Measurements from ENCODE around the gene PRSS50. TPM values are rescaled to one million over a fixed set of nuclear protein-coding genes. Genes with fewer than 3 reads are reported as not detected.
"Not testable (repeated sequence)": the region's sequence is repeated elsewhere in the genome, so short reads cannot be mapped to it uniquely, and the experiment has no call there.

Gene PRSS50, protein sequence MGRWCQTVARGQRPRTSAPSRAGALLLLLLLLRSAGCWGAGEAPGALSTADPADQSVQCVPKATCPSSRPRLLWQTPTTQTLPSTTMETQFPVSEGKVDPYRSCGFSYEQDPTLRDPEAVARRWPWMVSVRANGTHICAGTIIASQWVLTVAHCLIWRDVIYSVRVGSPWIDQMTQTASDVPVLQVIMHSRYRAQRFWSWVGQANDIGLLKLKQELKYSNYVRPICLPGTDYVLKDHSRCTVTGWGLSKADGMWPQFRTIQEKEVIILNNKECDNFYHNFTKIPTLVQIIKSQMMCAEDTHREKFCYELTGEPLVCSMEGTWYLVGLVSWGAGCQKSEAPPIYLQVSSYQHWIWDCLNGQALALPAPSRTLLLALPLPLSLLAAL
- polyA plus RNA-seq (2014; cell fraction: cytosol; rRNA removed), result not detected in 2 replicates
- polyA plus RNA-seq (2014; cell fraction: nucleus; rRNA removed), result 1.3 and 2.8 TPM in 2 replicates

- no peak for DNase-seq (ENCODE audit: low spot score)
These were observed at the start of gene PRSS50 for GRCh38 chr3:46717447-46718231. TSS of gene PRSS50 (minus strand) at chr3:46717869. CDS start at chr3:46717824, 45 bp downstream.

DNA sequence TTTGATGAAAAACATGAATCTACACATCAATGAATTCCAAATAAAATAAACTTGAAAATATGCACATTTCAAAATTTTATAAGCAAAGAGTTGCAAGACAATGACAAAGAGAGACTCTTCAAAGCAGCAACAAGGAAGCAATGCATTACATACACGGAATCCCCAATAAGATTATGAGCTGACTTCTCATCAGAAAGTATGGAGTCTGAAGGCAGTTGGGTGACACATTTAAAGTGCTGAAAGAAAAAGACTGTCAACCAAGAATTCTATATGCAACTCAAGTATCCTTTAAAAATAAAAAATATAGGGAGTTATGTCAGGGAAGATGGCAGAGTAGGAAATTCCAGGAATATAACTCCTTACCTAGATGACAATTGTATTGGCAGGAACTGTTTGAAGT lies 46.5 kb upstream of the PRSS50 start:
- no peak for DNase-seq (ENCODE audit: low spot score)

- DNase-seq (ENCODE audit: low spot score), result no peak
These were observed 45.5 kb upstream of the PRSS50 start for GRCh38 chr3:46763178-46763577.

- no peak for DNase-seq (ENCODE audit: low spot score)
These were observed 41.8 kb upstream of the PRSS50 start for GRCh38 chr3:46759239-46760167.

DNA sequence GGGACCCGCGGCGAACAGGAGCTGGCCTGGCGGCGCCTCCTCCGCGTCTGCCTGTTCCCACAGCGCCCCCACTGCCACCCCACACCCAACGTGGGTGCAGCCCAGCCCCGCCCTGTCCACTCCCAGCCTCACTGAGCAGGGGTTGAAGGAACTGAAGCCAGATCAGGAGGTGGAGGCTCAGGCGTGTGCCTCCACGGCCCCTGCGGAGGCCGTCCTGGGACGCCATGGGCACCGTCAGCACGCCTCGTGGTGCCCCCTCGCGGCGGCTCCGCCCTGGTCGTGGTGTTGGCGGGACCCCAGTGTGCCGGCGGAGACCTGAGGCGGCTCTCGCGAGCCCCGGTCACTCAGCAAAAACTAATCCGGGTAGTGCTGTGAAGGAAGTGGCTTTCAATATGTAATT lies 39.0 kb upstream of the PRSS50 start:
- no peak for DNase-seq (ENCODE audit: low spot score)

DNA sequence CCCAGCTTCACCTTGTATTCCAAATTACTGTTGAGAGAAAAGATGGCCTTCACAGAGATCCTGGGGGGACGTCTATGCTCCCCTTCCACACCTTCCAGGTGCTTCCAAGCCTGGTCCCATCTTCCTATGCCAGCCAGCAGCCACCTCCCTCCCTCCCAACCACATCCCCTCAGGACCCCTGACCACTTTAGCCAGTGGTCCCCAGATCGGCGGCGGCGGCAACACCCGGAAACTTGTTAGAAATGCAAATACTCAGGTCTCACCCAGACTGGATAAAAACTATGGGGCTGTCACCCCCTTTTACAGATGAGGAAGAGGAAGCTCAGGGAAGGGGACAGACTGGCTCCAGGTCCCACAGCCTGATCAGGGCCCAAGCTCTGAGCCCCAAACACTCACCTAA lies 38.0 kb upstream of the PRSS50 start:
- no peak for DNase-seq (ENCODE audit: low spot score)

DNA sequence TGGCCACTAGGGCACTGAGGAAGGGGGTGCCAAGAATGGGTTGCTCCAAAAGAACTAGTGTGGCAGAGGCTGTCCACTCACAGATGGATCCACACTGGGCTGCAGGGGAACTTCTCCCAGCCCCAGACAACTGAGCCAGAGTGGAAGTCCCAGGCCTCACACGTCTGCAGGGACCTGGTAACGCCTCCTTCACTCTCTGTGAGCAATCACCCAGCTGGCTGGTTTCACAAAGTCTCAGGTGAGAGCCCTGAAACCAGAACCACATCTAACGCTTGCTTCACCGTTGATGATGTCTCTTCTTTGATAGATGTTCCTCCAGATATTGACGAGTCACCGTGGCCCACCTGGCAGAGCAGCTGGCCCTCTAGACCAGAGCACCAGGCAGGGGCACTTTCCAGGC lies 35.5 kb upstream of the PRSS50 start:
- DNase-seq (ENCODE audit: low spot score), result not testable (repeated sequence)

DNA sequence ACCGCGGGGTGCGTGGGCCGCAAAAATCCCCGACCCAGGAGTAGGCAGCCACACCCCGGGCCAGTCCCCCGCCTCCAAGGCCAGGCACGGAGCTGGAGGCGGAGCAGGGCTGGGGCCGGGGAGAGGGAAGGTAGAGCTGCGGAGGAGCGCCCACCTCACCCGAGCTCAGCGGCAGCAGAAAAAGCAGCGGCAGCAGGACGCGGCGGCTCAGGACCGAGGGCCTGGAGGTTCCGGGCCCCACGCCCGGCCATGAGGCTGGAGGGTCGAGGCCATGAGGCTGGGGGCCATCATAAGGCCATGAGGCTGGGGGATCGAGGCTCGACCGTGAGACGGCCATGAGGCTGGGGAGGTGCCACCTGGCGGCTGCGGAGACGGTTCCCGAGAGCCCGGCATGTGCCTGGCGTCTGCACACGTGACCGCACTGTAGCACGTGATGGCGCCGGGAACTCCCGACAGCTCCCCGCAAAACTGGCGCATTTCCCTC lies 32.9 kb upstream of the PRSS50 start:
- no peak for DNase-seq (ENCODE audit: low spot score)

DNA sequence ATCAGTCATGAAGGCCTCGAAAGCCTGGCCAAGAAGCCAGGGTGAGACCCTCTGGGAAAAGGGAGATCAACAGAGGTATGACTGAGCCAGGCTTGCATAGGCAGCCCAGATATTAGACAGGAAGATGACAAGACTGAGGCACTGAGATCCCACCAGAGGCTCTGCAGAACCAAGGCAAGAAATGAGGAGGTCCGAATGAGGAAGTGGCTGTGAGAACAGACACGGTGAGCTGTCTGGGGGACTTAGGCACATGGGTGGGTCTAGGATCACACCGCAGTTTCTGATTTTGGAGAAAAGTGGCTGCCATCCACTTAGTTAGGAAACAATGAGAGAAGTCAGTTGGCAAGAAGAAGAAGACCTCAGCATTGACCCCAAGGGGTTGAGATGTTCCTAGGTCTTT lies 31.5 kb upstream of the PRSS50 start:
- no peak for DNase-seq (ENCODE audit: low spot score)

DNA sequence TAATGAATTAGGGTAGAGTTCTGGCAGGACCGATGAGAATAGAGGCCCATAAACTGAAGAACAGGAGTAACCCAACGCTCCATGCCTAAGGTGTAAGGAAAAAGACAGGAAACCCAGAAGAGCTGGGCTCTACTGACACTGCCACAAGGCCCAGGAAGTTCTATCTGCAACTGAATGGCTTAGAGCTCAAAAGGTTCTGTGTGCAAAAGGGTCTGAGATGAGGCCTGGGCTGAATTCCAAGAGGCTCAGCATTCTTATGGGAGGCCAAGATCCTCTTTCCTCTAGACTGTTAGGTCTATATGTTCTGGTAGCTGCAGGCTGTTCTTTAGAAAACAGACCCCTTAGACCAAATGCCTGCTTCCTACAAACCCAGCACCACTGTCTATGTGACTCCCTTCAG lies 30.5 kb upstream of the PRSS50 start:
- DNase-seq (ENCODE audit: low spot score), result no peak

GRCh38 chr3:46746711-46747110 lies 29.0 kb upstream of the PRSS50 start:
- no peak for DNase-seq (ENCODE audit: low spot score)

DNA sequence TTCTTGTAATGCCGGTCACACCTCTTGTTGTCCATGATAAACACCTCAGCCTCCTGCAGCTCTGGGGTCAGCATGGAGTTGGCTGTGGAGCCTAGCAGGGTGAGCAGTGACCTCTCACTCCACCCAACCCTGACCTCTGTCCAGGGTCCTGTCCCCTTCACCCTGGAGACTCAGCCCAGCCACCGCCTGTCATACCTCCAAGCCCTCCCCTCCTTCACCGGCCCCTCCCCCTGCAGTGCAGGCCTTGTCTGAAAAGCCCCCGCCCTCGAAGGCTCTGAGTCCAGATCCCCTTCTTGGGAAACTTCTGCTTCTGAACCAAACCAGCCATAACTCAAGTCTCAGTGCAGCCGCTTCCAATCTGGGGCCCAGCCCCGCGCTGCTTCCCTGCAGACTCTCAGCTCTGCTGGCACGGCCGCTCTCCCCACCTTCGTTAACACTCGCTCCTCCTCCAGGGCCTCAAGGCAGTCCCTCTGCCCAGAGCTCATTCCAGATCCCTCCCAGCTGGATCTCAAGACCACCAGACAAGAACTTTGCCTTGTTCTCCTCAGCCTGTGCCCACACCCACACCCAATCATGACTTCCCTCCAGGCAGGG lies 25.4 kb upstream of the PRSS50 start:
- no peak for DNase-seq (ENCODE audit: low spot score)

- DNase-seq (ENCODE audit: low spot score), result not testable (repeated sequence)
These were observed 21.9 kb upstream of the PRSS50 start for GRCh38 chr3:46739565-46739964.

DNA sequence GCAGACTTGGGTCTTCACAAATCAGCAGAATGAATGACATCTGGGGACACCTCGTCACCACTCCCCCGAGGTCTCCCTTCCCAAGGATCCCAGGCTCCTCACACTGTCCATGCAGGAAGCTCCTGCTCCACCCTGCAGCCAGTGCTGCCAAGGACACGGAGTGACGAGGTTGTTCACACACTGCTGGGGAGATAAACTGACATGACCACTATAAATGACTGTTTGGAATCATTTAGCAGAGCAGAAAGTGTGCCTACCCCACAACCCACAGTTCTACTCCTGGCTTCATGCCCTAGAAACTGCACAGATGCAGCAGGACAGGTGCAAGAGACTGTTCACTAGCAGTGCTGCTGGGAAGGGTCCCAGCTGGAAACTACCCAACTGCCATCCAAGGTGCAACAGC lies 19.7 kb upstream of the PRSS50 start:
- DNase-seq (ENCODE audit: low spot score), result no peak

- no peak for DNase-seq (ENCODE audit: low spot score)
These were observed 18.6 kb upstream of the PRSS50 start for GRCh38 chr3:46736006-46736872.

DNA sequence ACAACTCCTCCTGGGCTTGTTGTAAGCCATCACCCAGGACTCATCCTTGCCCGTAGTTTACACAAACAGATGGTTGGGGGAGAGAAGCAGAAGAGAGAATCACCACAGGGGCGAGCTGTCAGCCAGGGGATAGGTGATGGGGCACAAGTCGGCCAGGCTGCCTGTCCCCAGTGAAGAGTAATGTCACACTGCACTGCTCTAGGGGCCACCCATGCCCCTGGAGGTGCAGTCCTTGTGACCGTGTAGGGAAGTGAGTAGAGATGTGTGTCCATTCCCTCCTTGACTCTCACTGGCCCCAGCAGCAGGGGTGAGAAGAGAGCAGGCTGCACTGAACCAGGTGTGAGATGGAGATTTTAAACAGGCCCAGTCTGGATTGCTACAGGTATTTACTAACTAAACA lies 17.1 kb upstream of the PRSS50 start:
- no peak for DNase-seq (ENCODE audit: low spot score)

- no peak for DNase-seq (ENCODE audit: low spot score)
These were observed 15.5 kb upstream of the PRSS50 start for GRCh38 chr3:46733026-46733800.

- DNase-seq (ENCODE audit: low spot score), result no peak
These were observed 14.1 kb upstream of the PRSS50 start for GRCh38 chr3:46731795-46732194.

DNA sequence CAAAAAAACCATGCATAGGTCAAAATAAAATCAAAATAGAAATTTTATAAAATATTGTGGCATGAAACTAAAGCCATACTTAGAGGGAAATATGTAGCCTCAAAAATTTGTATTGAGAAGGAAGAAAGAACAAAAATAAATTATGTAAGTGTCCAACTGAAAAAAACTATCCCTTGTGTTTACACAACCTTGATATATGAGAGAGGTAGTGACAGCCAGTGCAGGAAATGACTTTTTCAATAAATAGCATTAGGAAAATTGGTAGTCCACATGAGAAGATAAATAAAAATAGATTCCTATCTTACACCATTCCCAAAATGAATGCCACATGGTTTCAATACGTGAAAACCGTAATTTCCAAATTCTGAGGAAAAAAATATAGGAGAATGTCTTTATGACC lies 13.2 kb upstream of the PRSS50 start:
- DNase-seq (ENCODE audit: low spot score), result no peak
